ENCODE results near the gene DTNB.

Gene DTNB

DNA sequence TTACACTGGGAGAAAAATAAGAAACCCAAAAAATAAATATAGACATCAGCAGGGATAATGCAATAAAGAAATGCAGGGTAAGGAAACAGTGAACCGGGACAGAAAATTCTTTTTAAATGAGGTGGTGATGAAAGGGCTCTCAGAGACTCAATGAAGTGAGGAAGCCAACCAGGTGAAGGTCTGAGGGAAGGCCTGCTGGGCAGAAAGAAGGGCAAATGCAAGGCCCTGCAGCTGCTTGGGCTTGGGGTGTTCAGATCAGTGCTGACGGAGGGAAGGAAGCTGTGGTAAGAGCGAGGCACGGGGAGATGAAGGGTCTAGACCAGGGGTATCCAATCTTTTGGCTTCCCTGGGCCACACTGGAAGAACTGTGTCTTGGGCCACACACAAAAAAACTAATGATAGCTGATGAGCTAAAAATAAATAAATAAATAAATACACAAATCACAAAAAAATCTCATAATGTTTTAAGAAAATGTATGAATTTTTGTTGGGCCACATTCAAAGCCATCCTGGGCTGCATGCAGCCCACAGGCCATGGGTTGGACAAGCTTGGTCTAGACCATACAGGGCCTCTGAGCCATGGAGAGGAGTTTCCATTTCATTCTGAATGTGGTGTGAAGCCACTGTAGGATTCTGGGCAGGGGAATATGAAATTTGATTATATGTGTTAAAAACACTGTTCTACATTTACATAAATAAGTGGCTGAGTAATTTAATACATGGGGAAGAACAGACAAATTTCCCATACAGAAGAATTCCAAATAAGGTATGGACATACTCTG is 235.3 kb downstream of the DTNB start:
- no peak overlapping the region for H2AFZ ChIP-seq (ENCODE audit: low read depth, low read length)
- H3K9ac ChIP-seq (ENCODE audit: low read length) = peak overlapping the region; percentile 31; the same call in 1 of the 2 replicates
- H3K36me3 ChIP-seq (replicated peaks; ENCODE audit: low read depth, low read length) = peaks cover 10% of the 10 kb centered on the region
- H3K79me2 ChIP-seq (ENCODE audit: low read length) = no peaks in the 10 kb centered on the region
- peak overlapping the region; percentile 44 for H3K4me2 ChIP-seq (ENCODE audit: low read length)
- peak overlapping the region; percentile 78 for H3K27ac ChIP-seq (ENCODE audit: low read length)
- no peaks in the 10 kb centered on the region for H4K20me1 ChIP-seq (ENCODE audit: insufficient read depth, low read length)
- H3K4me1 ChIP-seq (ENCODE audit: low read length) = peaks cover 63% of the 10 kb centered on the region
- H3K27me3 ChIP-seq (ENCODE audit: low read depth, low read length) = peaks cover 2% of the 10 kb centered on the region; the same call in 1 of the 2 replicates
- H3K9me3 ChIP-seq (ENCODE audit: insufficient read depth, low read length) = 0 out of 2 replicates have a peak, but pooled peaks cover 6% of the 10 kb centered on the region
- no peak for TF ChIP-seq EZH2phosphoT487 (IDR thresholded peaks at IDR 0.05; ENCODE audit: low read depth)
- TF ChIP-seq, protein P1, sequence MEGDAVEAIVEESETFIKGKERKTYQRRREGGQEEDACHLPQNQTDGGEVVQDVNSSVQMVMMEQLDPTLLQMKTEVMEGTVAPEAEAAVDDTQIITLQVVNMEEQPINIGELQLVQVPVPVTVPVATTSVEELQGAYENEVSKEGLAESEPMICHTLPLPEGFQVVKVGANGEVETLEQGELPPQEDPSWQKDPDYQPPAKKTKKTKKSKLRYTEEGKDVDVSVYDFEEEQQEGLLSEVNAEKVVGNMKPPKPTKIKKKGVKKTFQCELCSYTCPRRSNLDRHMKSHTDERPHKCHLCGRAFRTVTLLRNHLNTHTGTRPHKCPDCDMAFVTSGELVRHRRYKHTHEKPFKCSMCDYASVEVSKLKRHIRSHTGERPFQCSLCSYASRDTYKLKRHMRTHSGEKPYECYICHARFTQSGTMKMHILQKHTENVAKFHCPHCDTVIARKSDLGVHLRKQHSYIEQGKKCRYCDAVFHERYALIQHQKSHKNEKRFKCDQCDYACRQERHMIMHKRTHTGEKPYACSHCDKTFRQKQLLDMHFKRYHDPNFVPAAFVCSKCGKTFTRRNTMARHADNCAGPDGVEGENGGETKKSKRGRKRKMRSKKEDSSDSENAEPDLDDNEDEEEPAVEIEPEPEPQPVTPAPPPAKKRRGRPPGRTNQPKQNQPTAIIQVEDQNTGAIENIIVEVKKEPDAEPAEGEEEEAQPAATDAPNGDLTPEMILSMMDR (IDR thresholded peaks at IDR 0.05; ENCODE audit: low read depth, low read length) = no peak
- H3K4me3 ChIP-seq (ENCODE audit: low read length) = no peak overlapping the region

DNA sequence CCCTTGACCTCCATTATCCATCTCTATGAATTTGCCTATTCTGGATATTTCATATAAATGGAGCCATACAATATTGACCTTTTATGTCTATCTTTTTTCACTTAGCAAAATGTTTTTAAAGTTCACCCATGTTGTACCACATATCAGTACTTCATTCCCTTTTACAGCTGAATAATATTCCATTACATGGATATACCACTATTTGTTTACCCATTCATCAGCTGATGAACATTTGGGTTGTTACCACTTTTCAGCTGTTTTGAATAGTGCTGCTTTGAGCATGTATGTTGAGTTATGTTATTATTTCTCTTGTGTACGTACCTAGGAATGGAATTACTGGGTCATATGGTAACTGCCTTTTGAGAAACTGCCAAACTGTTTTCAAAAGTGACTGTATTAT is 238.0 kb downstream of the DTNB start:
- no peak overlapping the region for H3K27ac ChIP-seq (ENCODE audit: low read length)
- no peak overlapping the region for H3K4me3 ChIP-seq (ENCODE audit: low read length)
- H3K4me2 ChIP-seq (ENCODE audit: low read length) = no peak overlapping the region
- peaks cover 2% of the 10 kb centered on the region; the same call in 1 of the 2 replicates for H3K27me3 ChIP-seq (ENCODE audit: low read depth, low read length)
- peaks cover 10% of the 10 kb centered on the region for H3K36me3 ChIP-seq (replicated peaks; ENCODE audit: low read depth, low read length)
- H3K4me1 ChIP-seq (ENCODE audit: low read length) = peaks cover 61% of the 10 kb centered on the region
- TF ChIP-seq EZH2phosphoT487 (IDR thresholded peaks at IDR 0.05; ENCODE audit: low read depth) = no peak
- 0 out of 2 replicates have a peak, but pooled peaks cover 6% of the 10 kb centered on the region for H3K9me3 ChIP-seq (ENCODE audit: insufficient read depth, low read length)
- H3K9ac ChIP-seq (ENCODE audit: low read length) = no peak overlapping the region
- H2AFZ ChIP-seq (ENCODE audit: low read depth, low read length) = no peak overlapping the region
- H4K20me1 ChIP-seq (ENCODE audit: insufficient read depth, low read length) = no peaks in the 10 kb centered on the region
- no peaks in the 10 kb centered on the region for H3K79me2 ChIP-seq (ENCODE audit: low read length)

DNA sequence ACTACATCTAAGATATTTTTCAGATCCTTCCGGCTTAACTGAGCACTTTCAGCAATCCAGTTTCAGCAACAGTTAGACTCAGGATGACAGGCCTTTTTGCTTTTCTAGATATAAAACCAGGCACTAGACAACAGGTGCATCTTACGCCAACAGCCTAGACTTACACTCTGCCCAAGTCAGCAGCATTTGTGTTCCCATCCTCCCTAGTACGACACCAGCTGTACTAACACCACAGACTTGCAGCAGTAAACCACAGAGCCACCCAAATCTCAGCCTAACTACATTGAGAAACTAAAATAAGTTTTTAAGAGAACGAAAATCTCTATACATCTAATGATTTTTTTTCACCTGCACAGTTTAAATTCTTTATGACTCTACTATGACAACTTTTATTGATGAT is 241.8 kb downstream of the DTNB start:
- 0 out of 2 replicates have a peak, but pooled peaks cover 6% of the 10 kb centered on the region for H3K9me3 ChIP-seq (ENCODE audit: insufficient read depth, low read length)
- no peak overlapping the region for H2AFZ ChIP-seq (ENCODE audit: low read depth, low read length)
- no peaks in the 10 kb centered on the region for H3K79me2 ChIP-seq (ENCODE audit: low read length)
- peaks cover 26% of the 10 kb centered on the region for H3K4me1 ChIP-seq (ENCODE audit: low read length)
- no peak overlapping the region for H3K9ac ChIP-seq (ENCODE audit: low read length)
- H4K20me1 ChIP-seq (ENCODE audit: insufficient read depth, low read length) = no peaks in the 10 kb centered on the region
- H3K4me2 ChIP-seq (ENCODE audit: low read length) = no peak overlapping the region
- peaks cover 2% of the 10 kb centered on the region; the same call in 1 of the 2 replicates for H3K27me3 ChIP-seq (ENCODE audit: low read depth, low read length)
- H3K36me3 ChIP-seq (replicated peaks; ENCODE audit: low read depth, low read length) = peaks cover 10% of the 10 kb centered on the region
- TF ChIP-seq, protein P1 (IDR thresholded peaks at IDR 0.05; ENCODE audit: low read depth, low read length) = no peak
- no peak for TF ChIP-seq EZH2phosphoT487 (IDR thresholded peaks at IDR 0.05; ENCODE audit: low read depth)
- H3K27ac ChIP-seq (ENCODE audit: low read length) = no peak overlapping the region
- H3K4me3 ChIP-seq (ENCODE audit: low read length) = no peak overlapping the region

DNA sequence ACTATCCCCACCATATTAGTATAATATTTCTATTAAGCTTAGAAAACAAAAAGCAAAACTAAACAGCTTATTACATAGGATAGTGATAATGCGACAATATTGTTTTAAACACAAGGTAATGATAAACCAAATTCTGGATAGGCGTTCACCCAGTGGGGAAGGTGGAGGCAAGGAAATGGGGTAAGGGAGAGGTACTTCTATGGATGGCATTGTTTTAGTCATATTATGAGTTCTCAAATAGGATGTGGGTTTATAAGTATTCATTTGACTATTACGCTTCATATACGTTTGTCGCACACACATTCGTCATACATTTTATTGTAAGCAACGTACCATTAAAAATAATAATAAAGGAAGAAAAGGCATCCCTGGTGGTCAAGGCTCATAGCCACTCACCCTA is 242.8 kb downstream of the DTNB start:
- peaks cover 2% of the 10 kb centered on the region; the same call in 1 of the 2 replicates for H3K27me3 ChIP-seq (ENCODE audit: low read depth, low read length)
- no peaks in the 10 kb centered on the region for H4K20me1 ChIP-seq (ENCODE audit: insufficient read depth, low read length)
- 0 out of 2 replicates have a peak, but pooled peaks cover 3% of the 10 kb centered on the region for H3K9me3 ChIP-seq (ENCODE audit: insufficient read depth, low read length)
- no peak overlapping the region for H2AFZ ChIP-seq (ENCODE audit: low read depth, low read length)
- H3K27ac ChIP-seq (ENCODE audit: low read length) = no peak overlapping the region
- no peak overlapping the region for H3K4me2 ChIP-seq (ENCODE audit: low read length)
- peaks cover 21% of the 10 kb centered on the region for H3K4me1 ChIP-seq (ENCODE audit: low read length)
- no peak overlapping the region for H3K9ac ChIP-seq (ENCODE audit: low read length)
- peaks cover 12% of the 10 kb centered on the region for H3K36me3 ChIP-seq (replicated peaks; ENCODE audit: low read depth, low read length)
- no peak overlapping the region for H3K4me3 ChIP-seq (ENCODE audit: low read length)
- H3K79me2 ChIP-seq (ENCODE audit: low read length) = no peaks in the 10 kb centered on the region
- TF ChIP-seq, protein P1 (IDR thresholded peaks at IDR 0.05; ENCODE audit: low read depth, low read length) = no peak
- TF ChIP-seq EZH2phosphoT487 (IDR thresholded peaks at IDR 0.05; ENCODE audit: low read depth) = no peak
